Kidney (tissue), 14 donors: ENCODE measurements around the gene CACNA1A. TPM values are rescaled to one million over a fixed set of nuclear protein-coding genes. Genes with fewer than 3 reads are reported as not detected.

Source experiments
- DNase-seq, 5 donors: peaks; one replicate each; pipeline ENCODE4 v3.0.0-alpha.2; 2013 to 2020
- FAIRE-seq: peaks from 2 replicates; lab custom pipeline; 2012; peaks lifted over from hg19 to GRCh38; lab: Jason Lieb, UNC
- H3K27ac ChIP-seq, 2 donors: one replicate each; pipeline ENCODE4 v1.7.0; 2013; ENCODE audit warnings: low read depth in 2 of 2, low read length in 2 of 2, inconsistent platforms in 1 of 2
- H3K27me3 ChIP-seq: one replicate; pipeline ENCODE4 v1.7.1; 2013; ENCODE audit warnings: low read length, inconsistent platforms; ENCODE audit not compliant: control insufficient read depth, insufficient read depth
- H3K36me3 ChIP-seq, 3 donors: one replicate each; pipeline versions ENCODE4 v1.7.0 to v1.7.1; 2013; ENCODE audit warnings: low read length in 3 of 3, control low read depth in 1 of 3, inconsistent platforms in 1 of 3; ENCODE audit not compliant: insufficient read depth in 3 of 3, control insufficient read depth in 2 of 3
- H3K4me1 ChIP-seq, 3 donors: one replicate each; pipeline versions ENCODE4 v1.7.0 to v1.7.1; 2013; ENCODE audit warnings: low read length in 3 of 3, inconsistent platforms in 1 of 3, low read depth in 1 of 3; ENCODE audit not compliant: control insufficient read depth in 2 of 3, insufficient read depth in 2 of 3
- H3K4me3 ChIP-seq, 3 donors: one replicate each; pipeline versions ENCODE4 v1.7.0 to v1.8.1; 2013; ENCODE audit warnings: low read length in 3 of 3, control low read depth in 1 of 3, inconsistent platforms in 1 of 3
- H3K9ac ChIP-seq, 3 donors: one replicate each; pipeline versions ENCODE4 v1.7.0 to v1.7.1; 2013; ENCODE audit warnings: low read length in 3 of 3, control low read depth in 1 of 3, inconsistent platforms in 1 of 3
- H3K9me3 ChIP-seq, 3 donors: one replicate each; pipeline versions ENCODE4 v1.7.0 to v1.7.1; 2013; ENCODE audit warnings: low read length in 3 of 3, control low read depth in 1 of 3, inconsistent platforms in 1 of 3; ENCODE audit not compliant: control insufficient read depth in 2 of 3, insufficient read depth in 1 of 3
- CTCF ChIP-seq: IDR thresholded peaks from 3 replicates; pipeline ENCODE4 v1.5.1; 2012; ENCODE audit warnings: mild to moderate bottlenecking, moderate library complexity, borderline replicate concordance; ENCODE audit not compliant: insufficient read depth; ENCODE audit errors: extremely low read depth
- intact Hi-C: fragments of 100-400 bp; cut with DNase I; formaldehyde crosslinking; loops from one replicate; pipeline ENCODE4 v1.11.1; 2022
- polyA plus RNA-seq: library from polyadenylated mRNA; stranded (reverse); fragments of 350-450 nt; fragmentation: Illumina TruSeq; extraction: RNeasy Lipid Tissue Mini Kit (QIAGEN cat#74804); gene quantifications from one replicate; pipeline ENCODE4 v1.2.3, GENCODE V29; 2014; ENCODE audit warnings: low read depth, low replicate concordance; ENCODE audit not compliant: insufficient read depth
- total RNA-seq: library from RNA; stranded (reverse); fragmentation: NEBNext Ultra II Directional; extraction: Animal tissue kit (Norgen Biotek cat#: 25700); gene quantifications from one replicate; pipeline ENCODE4 v1.2.1, GENCODE V29; 2021
- donor health status: control.
- donor health status: control.
- donor health status: control.
- donor health status: control.
- donor health status: control.
- donor health status: DM: yes; HTN: yes; CAD: no.
- donor health status: Normal renal cell carcinoma (clear cell type).

Gene CACNA1A
- total and polyA plus RNA-seq, 2 donors from 2014 or later: 0.30 to 1.7 TPM

- H3K36me3 ChIP-seq: no peaks in the 10 kb centered on the region
- no peaks in the 10 kb centered on the region for H3K27me3 ChIP-seq
- FAIRE-seq: no peak
- H3K9me3 ChIP-seq: no peaks in the 10 kb centered on the region
- H3K4me3 ChIP-seq: no peak overlapping the region
- peak; percentile 33 for TF ChIP-seq CTCF
- peak in 3 of 5 donors; percentile 21 to 64 (median 35) for DNase-seq
- peaks cover 0 to 2% (median 0%) of the 10 kb centered on the region in 3 donors for H3K4me1 ChIP-seq
- no peak overlapping the region for H3K9ac ChIP-seq
- H3K27ac ChIP-seq: no peak overlapping the region
- intact Hi-C loops: no loop called here
Observed at GRCh38 chr19:13212759-13213330, 293.4 kb downstream of the CACNA1A start.

GRCh38 chr19:13211426-13212308, 294.6 kb downstream of the CACNA1A start:
- intact Hi-C loops: no loop called here
- no peaks in the 10 kb centered on the region for H3K36me3 ChIP-seq
- DNase-seq: no peak
- H3K27me3 ChIP-seq: no peaks in the 10 kb centered on the region
- no peaks in the 10 kb centered on the region for H3K9me3 ChIP-seq
- no peak overlapping the region for H3K4me3 ChIP-seq
- no peak for FAIRE-seq
- no peak overlapping the region for H3K27ac ChIP-seq
- TF ChIP-seq CTCF: no peak
- peaks cover 0 to 2% (median 0%) of the 10 kb centered on the region in 3 donors for H3K4me1 ChIP-seq
- H3K9ac ChIP-seq: no peak overlapping the region

DNA sequence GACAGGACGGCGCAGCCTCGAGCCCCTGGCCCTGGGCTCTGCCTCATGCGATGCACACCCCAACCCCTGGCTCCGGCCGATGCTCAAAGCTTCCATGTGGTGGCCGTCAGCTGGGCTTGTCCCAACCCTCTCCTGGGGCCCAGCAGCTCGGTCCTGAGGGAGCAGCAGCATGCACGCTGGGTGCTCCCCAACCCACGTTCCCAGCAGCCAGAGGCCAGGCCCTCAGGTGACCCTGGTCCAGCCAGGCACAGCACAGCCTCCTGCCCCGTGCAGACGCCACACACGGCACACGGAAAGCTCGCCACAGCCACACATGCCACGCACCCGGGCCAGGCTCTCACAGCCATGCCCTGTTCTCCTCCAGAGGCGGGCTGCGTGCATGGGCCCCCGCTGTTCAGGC, 295.3 kb downstream of the CACNA1A start:
- Histone ChIP-seq H3K27me3 (no peaks in the 10 kb centered on the region), H3K9me3 (no peaks in the 10 kb centered on the region), H3K27ac (no peak overlapping the region), H3K9ac (no peak overlapping the region), H3K4me3 (no peak overlapping the region), H3K36me3 (no peaks in the 10 kb centered on the region), H3K4me1 (peaks cover 0 to 2% (median 0%) of the 10 kb centered on the region in 3 donors)
- intact Hi-C loops: no loop called here
- no peak for FAIRE-seq
- DNase-seq: no peak
- TF ChIP-seq CTCF: no peak
